PFSK-1 (cell line): ENCODE measurements around the gene F5.

Experiments used
- FOXP2 ChIP-seq: optimal IDR thresholded peaks from 2 replicates; pipeline ENCODE3; 2011; ENCODE audit warnings: borderline replicate concordance, control low read depth, inconsistent platforms; ENCODE audit not compliant: insufficient read depth; ENCODE audit errors: extremely low read length, extremely low read depth
- POLR2AphosphoS5 ChIP-seq: IDR thresholded peaks from 2 replicates; pipeline ENCODE4 v1.6.1; 2012; ENCODE audit warnings: low read depth, mild to moderate bottlenecking, control low read depth, low read length, moderate library complexity
- SIN3A ChIP-seq: IDR thresholded peaks from 2 replicates; pipeline ENCODE4 v1.6.1; 2012; ENCODE audit warnings: mild to moderate bottlenecking, low read length, moderate library complexity, borderline replicate concordance; ENCODE audit not compliant: insufficient read depth
- TAF1 ChIP-seq: IDR thresholded peaks from 2 replicates; pipeline ENCODE4 v1.6.1; 2012; ENCODE audit warnings: low read length, control low read depth, borderline replicate concordance; ENCODE audit not compliant: insufficient read depth
- TF ChIP-seq, protein P1 (sequence below), 2 experiments: IDR thresholded peaks; 2 replicates each; pipeline versions ENCODE4 v1.6.1 to v1.8.0; 2011 to 2012; ENCODE audit warnings: low read depth in 2 of 2, low read length in 2 of 2, control low read depth in 1 of 2, inconsistent platforms in 1 of 2, mild to moderate bottlenecking in 1 of 2, moderate library complexity in 1 of 2; ENCODE audit not compliant: insufficient read depth in 1 of 2

The F5 gene

DNA sequence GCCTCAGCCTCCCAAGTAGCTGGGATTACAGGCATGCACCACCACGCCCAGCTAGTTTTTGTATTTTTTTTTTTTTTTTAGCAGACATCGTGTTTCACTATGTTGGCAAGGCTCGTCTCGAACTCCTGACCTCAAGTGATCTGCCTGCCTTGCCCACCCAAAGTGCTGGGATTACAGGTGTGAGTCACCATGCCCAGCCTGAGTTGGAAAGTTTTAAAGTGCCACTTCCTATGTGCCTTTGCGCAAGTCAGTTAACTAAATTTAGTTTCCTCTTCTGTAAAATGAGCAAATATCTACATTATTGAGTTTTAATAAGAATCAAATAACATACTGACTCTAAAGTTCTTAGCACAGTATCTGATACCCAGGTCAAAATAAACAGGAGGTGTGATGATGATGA is 112.9 kb downstream of the F5 start:
- TF ChIP-seq POLR2AphosphoS5 (no peak), SIN3A (no peak), FOXP2 (no peak), TAF1 (no peak)
- TF ChIP-seq, protein P1, sequence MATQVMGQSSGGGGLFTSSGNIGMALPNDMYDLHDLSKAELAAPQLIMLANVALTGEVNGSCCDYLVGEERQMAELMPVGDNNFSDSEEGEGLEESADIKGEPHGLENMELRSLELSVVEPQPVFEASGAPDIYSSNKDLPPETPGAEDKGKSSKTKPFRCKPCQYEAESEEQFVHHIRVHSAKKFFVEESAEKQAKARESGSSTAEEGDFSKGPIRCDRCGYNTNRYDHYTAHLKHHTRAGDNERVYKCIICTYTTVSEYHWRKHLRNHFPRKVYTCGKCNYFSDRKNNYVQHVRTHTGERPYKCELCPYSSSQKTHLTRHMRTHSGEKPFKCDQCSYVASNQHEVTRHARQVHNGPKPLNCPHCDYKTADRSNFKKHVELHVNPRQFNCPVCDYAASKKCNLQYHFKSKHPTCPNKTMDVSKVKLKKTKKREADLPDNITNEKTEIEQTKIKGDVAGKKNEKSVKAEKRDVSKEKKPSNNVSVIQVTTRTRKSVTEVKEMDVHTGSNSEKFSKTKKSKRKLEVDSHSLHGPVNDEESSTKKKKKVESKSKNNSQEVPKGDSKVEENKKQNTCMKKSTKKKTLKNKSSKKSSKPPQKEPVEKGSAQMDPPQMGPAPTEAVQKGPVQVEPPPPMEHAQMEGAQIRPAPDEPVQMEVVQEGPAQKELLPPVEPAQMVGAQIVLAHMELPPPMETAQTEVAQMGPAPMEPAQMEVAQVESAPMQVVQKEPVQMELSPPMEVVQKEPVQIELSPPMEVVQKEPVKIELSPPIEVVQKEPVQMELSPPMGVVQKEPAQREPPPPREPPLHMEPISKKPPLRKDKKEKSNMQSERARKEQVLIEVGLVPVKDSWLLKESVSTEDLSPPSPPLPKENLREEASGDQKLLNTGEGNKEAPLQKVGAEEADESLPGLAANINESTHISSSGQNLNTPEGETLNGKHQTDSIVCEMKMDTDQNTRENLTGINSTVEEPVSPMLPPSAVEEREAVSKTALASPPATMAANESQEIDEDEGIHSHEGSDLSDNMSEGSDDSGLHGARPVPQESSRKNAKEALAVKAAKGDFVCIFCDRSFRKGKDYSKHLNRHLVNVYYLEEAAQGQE (IDR thresholded peaks at IDR 0.05; ENCODE audit: insufficient read depth in 1 of 2, low read depth in 2 of 2, low read length in 2 of 2) = no peak

DNA sequence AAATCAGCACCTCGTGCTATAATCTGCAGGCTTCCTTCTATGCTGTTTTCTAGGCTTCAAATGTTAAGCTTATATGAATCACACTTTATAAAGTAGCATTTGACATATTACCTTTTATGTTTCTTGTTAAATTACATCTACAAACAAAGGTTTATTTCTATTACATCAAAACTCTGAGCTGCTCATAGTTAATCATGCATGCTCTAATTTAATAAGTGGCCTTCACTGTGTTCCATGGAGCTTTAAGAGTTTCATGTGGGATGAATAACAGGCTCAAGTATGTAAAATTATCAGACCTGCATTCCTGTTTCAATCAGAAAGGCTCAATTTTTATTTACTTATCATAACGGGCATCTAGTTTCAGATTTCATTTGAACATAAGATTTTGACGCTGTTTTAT is 113.5 kb downstream of the F5 start:
- TF ChIP-seq SIN3A (no peak), POLR2AphosphoS5 (no peak), TAF1 (no peak), FOXP2 (no peak)
- TF ChIP-seq, protein P1 (IDR thresholded peaks at IDR 0.05; ENCODE audit: insufficient read depth in 1 of 2, low read depth in 2 of 2, low read length in 2 of 2) = no peak

DNA sequence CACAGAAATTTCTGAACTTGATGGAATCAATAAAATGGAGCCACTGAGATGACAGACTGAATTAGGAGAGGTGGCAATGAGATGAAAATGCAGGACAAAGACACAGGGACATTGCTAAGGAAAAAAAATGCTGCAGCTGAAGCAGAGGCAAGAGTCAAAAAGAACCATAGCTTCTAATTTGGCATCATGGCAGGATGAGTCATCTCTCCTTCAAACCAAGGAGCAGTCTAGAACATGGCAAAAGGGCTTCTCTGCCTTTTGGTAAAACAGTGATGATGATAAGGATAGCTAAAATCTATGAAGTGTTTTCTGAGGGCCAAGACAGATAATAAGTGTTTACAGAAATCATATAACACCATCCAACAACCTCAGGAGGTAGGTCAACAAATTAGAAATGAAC is 117.3 kb downstream of the F5 start:
- TF ChIP-seq POLR2AphosphoS5 = no peak
- no peak for TF ChIP-seq TAF1

DNA sequence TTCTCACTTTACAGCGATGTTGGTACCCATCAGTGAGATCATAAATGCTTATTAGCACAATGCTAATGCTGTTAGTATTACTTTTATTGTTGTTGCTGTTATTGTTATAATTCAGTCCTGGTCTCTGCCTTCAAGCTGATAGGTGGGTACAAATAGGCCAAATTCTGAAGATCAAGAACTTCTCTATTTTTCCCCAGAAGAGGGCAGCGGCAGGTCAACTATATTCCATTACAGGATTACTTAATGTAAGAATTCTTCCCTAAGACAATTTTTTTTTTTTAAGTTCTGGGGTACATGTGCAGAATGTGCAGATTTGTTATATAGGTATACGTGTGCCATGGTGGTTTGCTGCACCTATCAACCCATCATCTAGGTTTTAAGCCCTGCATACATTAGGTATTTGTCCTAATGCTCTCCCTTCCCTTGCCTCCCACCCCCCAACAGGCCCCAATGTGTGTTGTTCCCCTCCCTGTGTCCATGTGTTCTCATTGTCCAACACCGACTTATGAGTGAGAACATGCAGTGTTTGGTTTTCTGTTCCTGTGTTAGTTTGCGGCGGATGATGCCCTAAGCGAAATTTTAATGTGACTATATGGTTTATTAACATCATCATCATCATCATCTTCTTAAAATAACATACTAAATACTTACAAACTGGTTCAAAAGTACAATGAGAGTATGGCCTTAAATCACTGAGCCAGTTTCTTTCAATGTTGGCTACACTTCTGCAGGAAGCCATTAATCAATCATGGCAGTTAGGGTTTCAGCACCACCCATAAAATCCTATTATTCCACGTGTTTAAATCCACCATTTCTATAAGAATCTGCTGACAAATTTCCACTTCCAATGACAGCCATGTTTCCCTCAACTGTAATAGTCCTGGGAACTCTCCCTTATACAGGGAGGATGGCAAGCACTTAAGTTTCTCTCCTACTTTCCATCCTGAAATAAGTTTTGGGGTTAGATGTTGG is 119.7 kb downstream of the F5 start:
- TF ChIP-seq, protein P1 (IDR thresholded peaks at IDR 0.05; ENCODE audit: insufficient read depth in 1 of 2, low read depth in 2 of 2, low read length in 2 of 2) = no peak
- TF ChIP-seq SIN3A (no peak), POLR2AphosphoS5 (no peak), TAF1 (no peak)

DNA sequence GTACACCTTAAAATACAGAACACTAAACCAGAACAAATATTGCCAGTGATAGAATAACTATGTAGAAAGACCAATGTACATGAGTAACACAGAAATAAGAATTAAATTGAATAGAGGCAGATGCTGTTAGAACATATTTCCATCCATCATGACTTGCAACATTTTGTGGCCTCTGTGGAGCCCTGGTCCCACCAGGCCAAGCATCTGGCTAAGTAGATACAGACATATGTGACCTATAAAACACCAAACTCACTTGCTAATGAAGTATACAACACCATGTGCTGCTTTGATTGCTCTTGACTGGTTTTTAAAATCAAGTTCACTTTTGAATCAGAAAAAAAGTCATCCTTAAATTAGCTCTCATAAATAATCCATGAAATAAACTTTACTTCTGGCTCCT is 121.0 kb downstream of the F5 start:
- TF ChIP-seq FOXP2 (no peak), SIN3A (no peak), POLR2AphosphoS5 (no peak), TAF1 (no peak)
- TF ChIP-seq, protein P1 (IDR thresholded peaks at IDR 0.05; ENCODE audit: insufficient read depth in 1 of 2, low read depth in 2 of 2, low read length in 2 of 2) = no peak
